Testis (tissue), 2 donors: ENCODE measurements around the gene SEMA4B.

Source experiments
- POLR2A ChIP-seq: fragments of 450-650 bp; IDR thresholded peaks from one replicate; pipeline ENCODE4 v1.6.1; 2017; ENCODE audit warnings: antibody characterized with exemption, mild to moderate bottlenecking, moderate library complexity
- TF ChIP-seq, protein P1 (sequence below), 3 experiments: fragments of 450-650 bp in 2 of 3; fragments of 200-600 bp in 1 of 3; sonication (generic) in 1 of 3; IDR thresholded peaks; one replicate each; pipeline ENCODE4 v1.5.1; 2016 to 2019; ENCODE audit warnings: antibody characterized with exemption in 3 of 3, mild to moderate bottlenecking in 2 of 3, moderate library complexity in 1 of 3

DNA sequence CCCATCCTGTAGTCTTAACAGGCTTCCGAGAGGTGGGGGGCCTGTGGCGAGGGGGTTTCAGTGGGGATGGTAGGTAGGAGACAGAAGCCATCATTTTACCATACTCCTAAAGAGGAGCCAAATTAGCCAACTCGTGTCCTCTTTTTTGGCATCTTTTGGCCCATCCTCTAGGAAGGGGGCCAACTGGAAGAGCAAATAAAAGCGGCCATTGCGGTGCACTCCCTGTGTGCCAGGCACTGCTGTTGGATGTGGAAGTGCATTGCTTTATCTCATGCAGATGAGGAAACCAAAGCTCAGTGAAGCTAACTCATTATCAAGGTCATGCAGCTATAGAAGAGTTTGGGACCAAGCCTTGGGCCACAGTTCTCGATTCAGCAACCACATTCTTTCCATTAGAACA, 6.1 kb downstream of the SEMA4B start:
- TF ChIP-seq, protein P1, sequence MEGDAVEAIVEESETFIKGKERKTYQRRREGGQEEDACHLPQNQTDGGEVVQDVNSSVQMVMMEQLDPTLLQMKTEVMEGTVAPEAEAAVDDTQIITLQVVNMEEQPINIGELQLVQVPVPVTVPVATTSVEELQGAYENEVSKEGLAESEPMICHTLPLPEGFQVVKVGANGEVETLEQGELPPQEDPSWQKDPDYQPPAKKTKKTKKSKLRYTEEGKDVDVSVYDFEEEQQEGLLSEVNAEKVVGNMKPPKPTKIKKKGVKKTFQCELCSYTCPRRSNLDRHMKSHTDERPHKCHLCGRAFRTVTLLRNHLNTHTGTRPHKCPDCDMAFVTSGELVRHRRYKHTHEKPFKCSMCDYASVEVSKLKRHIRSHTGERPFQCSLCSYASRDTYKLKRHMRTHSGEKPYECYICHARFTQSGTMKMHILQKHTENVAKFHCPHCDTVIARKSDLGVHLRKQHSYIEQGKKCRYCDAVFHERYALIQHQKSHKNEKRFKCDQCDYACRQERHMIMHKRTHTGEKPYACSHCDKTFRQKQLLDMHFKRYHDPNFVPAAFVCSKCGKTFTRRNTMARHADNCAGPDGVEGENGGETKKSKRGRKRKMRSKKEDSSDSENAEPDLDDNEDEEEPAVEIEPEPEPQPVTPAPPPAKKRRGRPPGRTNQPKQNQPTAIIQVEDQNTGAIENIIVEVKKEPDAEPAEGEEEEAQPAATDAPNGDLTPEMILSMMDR (IDR thresholded peaks at IDR 0.05), result no peak
- no peak for TF ChIP-seq POLR2A
